ENCODE data around the gene C1QTNF3. TPM values are rescaled to one million over a fixed set of nuclear protein-coding genes. Genes with fewer than 3 reads are reported as not detected.
A peak's percentile ranks its signal among the peaks of the same experiment; 100 is the strongest.
"Not testable (repeated sequence)": the region's sequence is repeated elsewhere in the genome, so short reads cannot be mapped to it uniquely, and the experiment has no call there.

Gene C1QTNF3
- total RNA-seq, 1 donor from 2014 or later: 1.9 TPM

- DNase-seq (ENCODE audit: low spot score) (no peak), ATAC-seq (no peak)
Measured at GRCh38 chr5:34053133-34053532, 10.1 kb upstream of the C1QTNF3 start.

GRCh38 chr5:34051374-34051980 is 8.5 kb upstream of the C1QTNF3 start:
- ATAC-seq: no peak
- no peak for DNase-seq (ENCODE audit: low spot score)

- ATAC-seq: no peak
- no peak for DNase-seq (ENCODE audit: low spot score)
Measured at GRCh38 chr5:34047774-34048572, 5.0 kb upstream of the C1QTNF3 start.

GRCh38 chr5:34047143-34047542 is 4.1 kb upstream of the C1QTNF3 start:
- ATAC-seq: no peak

GRCh38 chr5:34045996-34046395 is 3.0 kb upstream of the C1QTNF3 start:
- ATAC-seq (peak; percentile 43), DNase-seq (ENCODE audit: low spot score) (no peak)

More at GRCh38 chr5:34047143-34047542, 4.1 kb upstream of the C1QTNF3 start:
- DNase-seq (ENCODE audit: low spot score): no peak

- no peak for ATAC-seq
- no peak for DNase-seq (ENCODE audit: low spot score)
Measured at GRCh38 chr5:34045023-34045422, 2.0 kb upstream of the C1QTNF3 start.

- no peak for DNase-seq (ENCODE audit: low spot score)
- peak; percentile 67 for ATAC-seq
Measured at GRCh38 chr5:34042321-34042720, 692 bp downstream of the C1QTNF3 start.

- ATAC-seq: no peak
Measured at GRCh38 chr5:34041247-34041972, 1.6 kb downstream of the C1QTNF3 start.

GRCh38 chr5:34040472-34040871 is 2.5 kb downstream of the C1QTNF3 start:
- ATAC-seq: no peak
- DNase-seq (ENCODE audit: low spot score): no peak

More at GRCh38 chr5:34041247-34041972, 1.6 kb downstream of the C1QTNF3 start:
- DNase-seq (ENCODE audit: low spot score): no peak

- peak; percentile 51 for ATAC-seq
Measured at GRCh38 chr5:34039398-34040157, 3.4 kb downstream of the C1QTNF3 start.

GRCh38 chr5:34038838-34039237 is 4.2 kb downstream of the C1QTNF3 start:
- no peak for DNase-seq (ENCODE audit: low spot score)
- ATAC-seq: no peak

More at GRCh38 chr5:34039398-34040157, 3.4 kb downstream of the C1QTNF3 start:
- no peak for DNase-seq (ENCODE audit: low spot score)

- no peak for ATAC-seq
Measured at GRCh38 chr5:34038390-34038789, 4.6 kb downstream of the C1QTNF3 start.

GRCh38 chr5:34037726-34038125 is 5.3 kb downstream of the C1QTNF3 start:
- ATAC-seq: no peak

More at GRCh38 chr5:34038390-34038789, 4.6 kb downstream of the C1QTNF3 start:
- DNase-seq (ENCODE audit: low spot score): no peak

GRCh38 chr5:34035756-34036155 is 7.3 kb downstream of the C1QTNF3 start:
- DNase-seq (ENCODE audit: low spot score) (no peak), ATAC-seq (no peak)

More at GRCh38 chr5:34037726-34038125, 5.3 kb downstream of the C1QTNF3 start:
- DNase-seq (ENCODE audit: low spot score): no peak

- ATAC-seq (peak; percentile 80), DNase-seq (ENCODE audit: low spot score) (no peak)
Measured at GRCh38 chr5:34034534-34035327, 8.3 kb downstream of the C1QTNF3 start.

- ATAC-seq: no peak
- no peak for DNase-seq (ENCODE audit: low spot score)
Measured at GRCh38 chr5:34031966-34032365, 11.0 kb downstream of the C1QTNF3 start.

GRCh38 chr5:34031117-34031516 is 11.9 kb downstream of the C1QTNF3 start:
- DNase-seq (ENCODE audit: low spot score) (no peak), ATAC-seq (no peak)

- ATAC-seq: not testable (repeated sequence)
Measured at GRCh38 chr5:34030585-34030984, 12.4 kb downstream of the C1QTNF3 start.

GRCh38 chr5:34030048-34030447 is 13.0 kb downstream of the C1QTNF3 start:
- peak; percentile 40 for ATAC-seq

More at GRCh38 chr5:34030585-34030984, 12.4 kb downstream of the C1QTNF3 start:
- not testable (repeated sequence) for DNase-seq (ENCODE audit: low spot score)

GRCh38 chr5:34028349-34028748 is 14.7 kb downstream of the C1QTNF3 start:
- ATAC-seq: no peak
- DNase-seq (ENCODE audit: low spot score): no peak

More at GRCh38 chr5:34030048-34030447, 13.0 kb downstream of the C1QTNF3 start:
- no peak for DNase-seq (ENCODE audit: low spot score)
